ENCODE results near the gene IL32.
A peak's percentile ranks its signal among the peaks of the same experiment; 100 is the strongest.

The IL32 gene, protein sequence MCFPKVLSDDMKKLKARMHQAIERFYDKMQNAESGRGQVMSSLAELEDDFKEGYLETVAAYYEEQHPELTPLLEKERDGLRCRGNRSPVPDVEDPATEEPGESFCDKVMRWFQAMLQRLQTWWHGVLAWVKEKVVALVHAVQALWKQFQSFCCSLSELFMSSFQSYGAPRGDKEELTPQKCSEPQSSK

GRCh38 chr16:3065069-3065741 is at the start of gene IL32:
TSS of gene IL32 (plus strand) at chr16:3065640. CDS start at chr16:3065812, 172 bp downstream.
- peak in 1 of 2 donors; percentile 70 for DNase-seq

GRCh38 chr16:3015865-3016521 is 49.4 kb upstream of the IL32 start:
- no peak for DNase-seq

DNA sequence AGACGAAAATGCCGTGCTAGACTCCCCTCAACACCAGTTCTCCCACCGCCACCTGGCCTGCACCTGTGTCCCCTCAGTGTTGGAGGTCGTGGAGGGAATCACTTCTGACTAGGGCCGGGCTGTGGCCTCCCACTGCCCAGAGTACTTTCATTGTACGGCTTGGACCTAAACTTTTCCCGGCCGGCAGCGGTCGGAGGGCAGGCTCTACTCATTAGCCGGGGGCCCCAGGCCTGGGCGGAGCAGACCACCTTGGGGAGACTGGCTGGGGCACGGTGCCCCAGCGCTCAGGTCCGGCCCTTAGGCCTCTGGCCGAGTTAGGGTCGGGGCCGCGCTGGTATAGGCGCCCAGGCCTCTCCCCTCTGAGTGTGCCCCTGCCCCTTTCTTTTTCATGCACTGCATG is 48.1 kb upstream of the IL32 start:
- no peak for DNase-seq

- peak in 1 of 2 donors; percentile 55 for DNase-seq
These were observed 47.5 kb upstream of the IL32 start, which contains the start of gene CLDN6 for GRCh38 chr16:3017794-3018506. TSS of gene CLDN6 (minus strand) at chr16:3018183. CDS start at chr16:3016021, 2,162 bp downstream.

DNA sequence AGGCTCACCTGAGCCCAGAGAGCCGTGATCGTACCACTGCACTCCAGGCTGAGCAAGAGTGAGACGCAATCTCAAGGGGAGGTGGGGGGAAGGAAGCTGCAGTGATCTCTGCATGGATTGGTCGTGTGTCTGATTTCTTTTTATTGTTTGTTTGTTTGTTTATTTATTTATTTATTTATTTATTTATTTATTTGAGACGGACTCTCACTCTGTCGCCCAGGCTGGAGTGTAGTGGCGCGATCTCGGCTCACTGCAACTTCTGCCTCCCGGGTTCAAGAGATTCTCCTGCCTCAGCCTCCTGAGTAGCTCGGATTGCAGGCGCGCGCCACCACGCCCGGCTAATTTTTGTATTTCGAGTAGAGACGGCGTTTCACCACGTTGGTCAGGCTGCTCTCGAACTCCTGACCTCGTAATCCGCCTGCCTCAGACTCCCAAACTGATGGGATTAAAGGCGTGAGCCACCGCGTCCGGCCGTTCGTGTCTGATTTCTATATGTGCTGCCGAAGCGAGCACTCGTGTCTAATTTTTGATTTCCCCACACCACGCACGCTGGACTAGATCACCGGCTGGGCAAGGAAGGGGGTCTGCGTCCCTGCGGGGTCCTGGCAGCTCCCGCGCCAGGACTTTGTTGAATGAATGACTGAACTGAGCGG is 45.7 kb upstream of the IL32 start:
- no peak for DNase-seq

- DNase-seq = peak; percentile 61 to 67
These were observed 45.2 kb upstream of the IL32 start, which contains the start of gene TNFRSF12A for GRCh38 chr16:3020247-3020603. TSS of gene TNFRSF12A (plus strand) at chr16:3020368. CDS start at chr16:3020398, 30 bp downstream.

DNA sequence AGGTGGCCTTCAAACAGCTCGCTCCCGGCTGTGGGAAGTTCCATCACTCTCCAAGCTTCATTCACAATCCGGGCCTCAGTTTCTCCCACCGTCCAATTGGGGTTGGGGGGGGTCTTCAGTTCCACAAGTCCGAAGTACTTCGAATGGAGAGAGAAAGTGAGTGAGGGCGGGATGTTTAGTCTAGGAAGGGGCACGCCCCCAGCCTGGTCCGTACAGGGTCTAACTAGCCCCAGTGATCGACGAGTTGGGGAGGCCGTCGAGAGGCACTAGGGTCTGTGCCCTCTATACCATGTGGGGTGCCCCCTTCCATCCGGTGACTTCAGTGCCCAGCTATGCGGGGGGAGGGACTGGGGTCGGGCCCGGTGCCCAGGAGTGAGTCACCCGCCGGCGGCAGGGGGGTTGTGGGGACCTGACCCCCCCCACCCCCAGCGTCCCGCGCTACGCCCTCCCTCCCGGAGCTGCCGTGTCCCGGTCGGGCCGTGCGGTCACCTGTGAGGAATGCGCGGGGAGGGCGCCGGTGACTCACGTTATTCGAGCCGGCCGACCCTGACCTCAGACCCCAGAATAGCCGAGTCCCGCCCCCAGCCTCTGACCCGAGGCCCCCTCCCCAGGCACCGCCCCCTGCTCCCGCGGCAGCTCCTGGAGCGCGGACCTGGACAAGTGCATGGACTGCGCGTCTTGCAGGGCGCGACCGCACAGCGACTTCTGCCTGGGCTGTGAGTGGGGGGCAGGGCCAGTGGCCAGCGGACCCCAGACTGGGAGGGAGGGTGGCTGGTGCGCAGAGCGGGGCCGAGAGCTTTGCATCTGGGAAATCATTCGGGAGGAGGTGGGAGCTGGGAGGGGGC is 44.6 kb upstream of the IL32 start:
- peak in 1 of 2 donors; percentile 26 for DNase-seq

- peak; percentile 76 to 79 for DNase-seq
These were observed 43.8 kb upstream of the IL32 start for GRCh38 chr16:3021449-3022207.

GRCh38 chr16:3022208-3022683 is 43.2 kb upstream of the IL32 start:
- DNase-seq = peak; percentile 85 to 87

DNA sequence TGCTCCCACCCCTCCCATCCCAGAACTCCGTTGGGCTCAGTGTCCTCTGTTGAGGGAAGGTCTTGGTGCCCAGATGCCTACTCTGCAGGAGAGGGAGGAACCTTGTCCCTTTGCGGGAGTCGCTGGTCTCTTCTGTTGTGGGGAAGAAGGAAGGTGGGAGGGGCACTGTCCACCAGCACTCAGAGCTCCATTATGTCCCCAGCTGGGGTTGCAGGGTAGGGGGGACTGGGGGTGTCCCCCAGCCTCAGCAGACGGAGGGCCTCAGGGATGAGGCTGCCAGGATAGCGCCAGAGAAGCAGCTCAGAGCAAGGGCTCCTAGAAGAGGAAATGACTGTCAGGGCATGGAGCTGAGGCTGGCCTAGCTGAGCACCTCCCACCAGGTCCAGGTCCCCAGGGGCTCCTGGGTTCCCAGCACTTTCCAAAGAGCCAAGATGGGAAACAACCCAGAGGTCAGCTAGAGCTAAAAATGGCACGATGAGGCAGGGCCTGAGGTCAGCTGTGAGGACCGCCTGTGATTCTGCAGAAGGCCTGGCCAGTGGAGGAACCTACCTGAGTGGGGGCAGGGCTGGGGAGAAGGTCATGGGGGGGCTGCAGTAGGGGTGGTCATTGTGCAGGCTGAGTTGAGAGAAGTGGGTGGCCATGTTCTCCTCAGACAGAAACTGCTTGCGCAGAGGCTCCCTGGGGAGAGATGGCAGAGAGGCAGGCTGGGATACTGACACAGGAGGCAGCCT is 42.6 kb upstream of the IL32 start:
- no peak for DNase-seq

- DNase-seq = no peak
These were observed 42.1 kb upstream of the IL32 start for GRCh38 chr16:3023415-3023668.

GRCh38 chr16:3023669-3024478 is 41.6 kb upstream of the IL32 start, which contains the start of the genes HCFC1R1 and THOC6:
TSS of gene HCFC1R1 (minus strand) at chr16:3023942. CDS start at chr16:3023941, 1 bp downstream.
TSS of gene THOC6 (plus strand) at chr16:3024035. CDS start at chr16:3024327, 292 bp downstream.
- peak; percentile 90 to 92 for DNase-seq

DNA sequence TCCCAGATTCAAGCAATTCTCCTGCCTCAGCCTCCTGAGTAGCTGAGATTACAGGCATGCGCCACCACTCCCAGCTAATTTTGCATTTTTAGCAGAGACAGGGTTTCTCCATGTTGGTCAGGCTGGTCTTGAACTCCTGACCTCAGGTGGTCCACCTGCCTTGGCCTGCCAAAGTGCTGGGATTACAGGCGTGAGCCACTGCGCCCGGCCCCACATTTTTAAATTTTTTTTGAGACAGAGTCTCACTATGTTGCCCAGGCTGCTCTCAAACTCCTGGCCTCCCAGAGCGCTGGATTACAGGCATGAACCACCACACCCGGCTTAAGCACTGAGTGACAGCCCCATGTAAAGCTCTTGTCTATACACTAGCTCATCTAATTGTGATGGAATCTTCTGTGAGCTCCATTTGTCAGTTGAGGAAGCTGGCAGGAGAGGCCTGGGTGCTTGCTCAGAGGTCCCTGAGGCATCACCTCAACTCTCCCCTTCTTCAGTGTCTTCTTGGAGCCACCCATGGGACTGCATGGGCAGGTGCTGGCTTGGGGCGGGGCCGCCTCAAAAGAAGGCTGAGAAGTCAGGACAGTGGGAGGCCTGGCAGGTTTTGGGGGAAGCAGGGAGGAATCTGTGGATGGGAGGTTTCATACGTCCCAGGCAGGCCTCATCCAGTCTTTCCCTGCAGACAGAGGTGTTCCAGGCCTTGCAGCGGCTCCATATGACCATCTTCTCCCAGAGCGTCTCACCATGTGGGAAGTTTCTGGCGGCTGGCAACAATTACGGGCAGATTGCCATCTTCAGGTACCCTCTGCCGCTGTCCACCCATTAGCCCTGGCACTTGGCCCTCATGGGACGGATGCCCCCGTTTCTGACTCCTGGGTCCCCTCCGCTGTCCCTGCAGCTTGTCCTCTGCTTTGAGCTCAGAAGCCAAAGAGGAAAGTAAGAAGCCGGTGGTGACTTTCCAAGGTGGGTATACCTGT is 40.1 kb upstream of the IL32 start:
- no peak for DNase-seq

- no peak for DNase-seq
These were observed 39.4 kb upstream of the IL32 start for GRCh38 chr16:3026003-3026378.

DNA sequence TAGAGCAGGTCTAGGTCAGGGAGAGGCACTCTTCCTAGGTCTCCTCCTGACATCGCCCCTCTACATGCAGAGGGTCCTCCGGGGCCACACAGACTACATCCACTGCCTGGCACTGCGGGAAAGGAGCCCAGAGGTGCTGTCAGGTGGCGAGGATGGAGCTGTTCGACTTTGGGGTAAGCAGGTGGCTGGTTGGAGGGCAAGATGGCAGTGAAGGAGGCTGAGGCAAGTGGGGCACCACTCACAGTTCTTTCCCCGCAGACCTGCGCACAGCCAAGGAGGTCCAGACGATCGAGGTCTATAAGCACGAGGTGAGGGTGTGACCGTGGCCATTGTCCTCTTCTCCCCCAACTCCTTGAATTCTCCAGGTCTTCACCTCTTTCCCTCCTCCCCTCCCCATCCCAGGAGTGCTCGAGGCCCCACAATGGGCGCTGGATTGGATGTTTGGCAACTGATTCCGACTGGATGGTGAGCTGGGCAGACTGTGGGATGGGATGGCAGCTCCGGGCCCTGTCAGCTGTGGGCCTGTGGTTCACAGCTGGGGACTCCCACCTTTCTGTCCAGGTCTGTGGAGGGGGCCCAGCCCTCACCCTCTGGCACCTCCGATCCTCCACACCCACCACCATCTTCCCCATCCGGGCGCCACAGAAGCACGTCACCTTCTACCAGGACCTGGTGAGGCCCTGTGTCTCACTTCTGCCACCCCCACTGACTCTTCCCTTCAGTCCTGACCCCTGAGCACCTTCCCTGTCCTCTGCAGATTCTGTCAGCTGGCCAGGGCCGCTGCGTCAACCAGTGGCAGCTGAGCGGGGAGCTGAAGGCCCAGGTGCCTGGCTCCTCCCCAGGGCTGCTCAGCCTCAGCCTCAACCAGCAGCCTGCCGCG is 38.6 kb upstream of the IL32 start:
- DNase-seq = no peak

DNA sequence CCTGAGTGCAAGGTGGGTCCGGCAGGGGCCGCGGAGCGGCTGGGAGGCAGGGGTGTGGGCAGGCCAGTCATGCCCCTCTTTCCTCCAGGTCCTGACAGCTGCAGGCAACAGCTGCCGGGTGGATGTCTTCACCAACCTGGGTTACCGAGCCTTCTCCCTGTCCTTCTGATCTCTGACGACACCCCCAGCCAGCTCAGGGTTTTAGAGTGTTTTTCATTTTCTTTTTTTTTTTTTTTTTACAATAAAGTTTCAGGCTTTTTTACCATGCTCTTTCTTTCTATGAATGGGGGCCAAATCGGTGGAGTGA is 38.0 kb upstream of the IL32 start:
- DNase-seq = no peak
